PFSK-1 (cell line): Measurements from ENCODE around the gene ARF1.

Experiments used
- FOXP2 ChIP-seq: optimal IDR thresholded peaks from 2 replicates; pipeline ENCODE3; 2011; ENCODE audit warnings: borderline replicate concordance, control low read depth, inconsistent platforms; ENCODE audit not compliant: insufficient read depth; ENCODE audit errors: extremely low read length, extremely low read depth
- POLR2AphosphoS5 ChIP-seq: IDR thresholded peaks from 2 replicates; pipeline ENCODE4 v1.6.1; 2012; ENCODE audit warnings: low read depth, mild to moderate bottlenecking, control low read depth, low read length, moderate library complexity
- SIN3A ChIP-seq: IDR thresholded peaks from 2 replicates; pipeline ENCODE4 v1.6.1; 2012; ENCODE audit warnings: mild to moderate bottlenecking, low read length, moderate library complexity, borderline replicate concordance; ENCODE audit not compliant: insufficient read depth
- TAF1 ChIP-seq: IDR thresholded peaks from 2 replicates; pipeline ENCODE4 v1.6.1; 2012; ENCODE audit warnings: low read length, control low read depth, borderline replicate concordance; ENCODE audit not compliant: insufficient read depth
- TF ChIP-seq, protein P1 (sequence below), 2 experiments: IDR thresholded peaks; 2 replicates each; pipeline versions ENCODE4 v1.6.1 to v1.8.0; 2011 to 2012; ENCODE audit warnings: low read depth in 2 of 2, low read length in 2 of 2, control low read depth in 1 of 2, inconsistent platforms in 1 of 2, mild to moderate bottlenecking in 1 of 2, moderate library complexity in 1 of 2; ENCODE audit not compliant: insufficient read depth in 1 of 2

Gene ARF1

DNA sequence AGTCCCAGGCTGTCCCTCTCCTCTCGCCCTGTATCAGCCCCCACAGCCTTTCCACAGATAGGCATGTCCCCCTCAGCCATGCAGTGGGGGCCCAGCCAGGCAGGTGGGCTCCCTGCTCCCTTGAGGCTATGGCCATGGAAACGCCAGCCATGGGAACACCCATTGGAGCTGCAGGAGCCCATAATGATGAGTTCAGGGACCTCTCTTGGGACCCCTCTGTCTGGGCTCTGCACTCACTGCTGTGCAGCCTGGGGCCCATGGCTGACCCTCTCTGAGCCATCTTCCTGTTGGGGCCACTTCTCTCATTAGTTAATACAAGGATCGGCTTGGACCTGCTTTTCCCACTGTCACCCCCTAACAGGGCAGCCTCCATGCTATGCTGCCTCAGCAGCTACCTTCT lies 42.5 kb upstream of the ARF1 start:
- no peak for TF ChIP-seq TAF1
- TF ChIP-seq, protein P1, sequence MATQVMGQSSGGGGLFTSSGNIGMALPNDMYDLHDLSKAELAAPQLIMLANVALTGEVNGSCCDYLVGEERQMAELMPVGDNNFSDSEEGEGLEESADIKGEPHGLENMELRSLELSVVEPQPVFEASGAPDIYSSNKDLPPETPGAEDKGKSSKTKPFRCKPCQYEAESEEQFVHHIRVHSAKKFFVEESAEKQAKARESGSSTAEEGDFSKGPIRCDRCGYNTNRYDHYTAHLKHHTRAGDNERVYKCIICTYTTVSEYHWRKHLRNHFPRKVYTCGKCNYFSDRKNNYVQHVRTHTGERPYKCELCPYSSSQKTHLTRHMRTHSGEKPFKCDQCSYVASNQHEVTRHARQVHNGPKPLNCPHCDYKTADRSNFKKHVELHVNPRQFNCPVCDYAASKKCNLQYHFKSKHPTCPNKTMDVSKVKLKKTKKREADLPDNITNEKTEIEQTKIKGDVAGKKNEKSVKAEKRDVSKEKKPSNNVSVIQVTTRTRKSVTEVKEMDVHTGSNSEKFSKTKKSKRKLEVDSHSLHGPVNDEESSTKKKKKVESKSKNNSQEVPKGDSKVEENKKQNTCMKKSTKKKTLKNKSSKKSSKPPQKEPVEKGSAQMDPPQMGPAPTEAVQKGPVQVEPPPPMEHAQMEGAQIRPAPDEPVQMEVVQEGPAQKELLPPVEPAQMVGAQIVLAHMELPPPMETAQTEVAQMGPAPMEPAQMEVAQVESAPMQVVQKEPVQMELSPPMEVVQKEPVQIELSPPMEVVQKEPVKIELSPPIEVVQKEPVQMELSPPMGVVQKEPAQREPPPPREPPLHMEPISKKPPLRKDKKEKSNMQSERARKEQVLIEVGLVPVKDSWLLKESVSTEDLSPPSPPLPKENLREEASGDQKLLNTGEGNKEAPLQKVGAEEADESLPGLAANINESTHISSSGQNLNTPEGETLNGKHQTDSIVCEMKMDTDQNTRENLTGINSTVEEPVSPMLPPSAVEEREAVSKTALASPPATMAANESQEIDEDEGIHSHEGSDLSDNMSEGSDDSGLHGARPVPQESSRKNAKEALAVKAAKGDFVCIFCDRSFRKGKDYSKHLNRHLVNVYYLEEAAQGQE (IDR thresholded peaks at IDR 0.05; ENCODE audit: insufficient read depth in 1 of 2, low read depth in 2 of 2, low read length in 2 of 2), result no peak
- TF ChIP-seq FOXP2, result no peak
- TF ChIP-seq POLR2AphosphoS5, result no peak
- no peak for TF ChIP-seq SIN3A

DNA sequence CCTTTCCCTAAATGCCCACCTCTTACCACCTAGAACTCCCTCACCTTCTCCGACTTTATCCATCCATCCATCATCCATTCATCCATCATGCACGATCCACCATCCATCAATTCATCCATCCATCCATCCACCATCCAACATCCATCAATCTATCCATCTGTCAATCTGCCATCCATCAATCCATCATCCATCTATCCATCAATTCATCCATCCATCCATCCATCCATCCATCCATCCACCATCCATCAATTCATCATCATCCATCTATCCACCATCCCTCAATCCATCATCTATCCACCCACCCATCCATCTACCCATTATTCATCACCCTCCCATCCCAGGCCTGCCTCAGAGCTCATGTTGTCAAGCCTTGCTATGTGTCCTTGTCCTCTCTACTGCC lies 41.2 kb upstream of the ARF1 start:
- TF ChIP-seq TAF1 (no peak), FOXP2 (no peak), POLR2AphosphoS5 (no peak), SIN3A (no peak)
- TF ChIP-seq, protein P1 (IDR thresholded peaks at IDR 0.05; ENCODE audit: insufficient read depth in 1 of 2, low read depth in 2 of 2, low read length in 2 of 2), result no peak

DNA sequence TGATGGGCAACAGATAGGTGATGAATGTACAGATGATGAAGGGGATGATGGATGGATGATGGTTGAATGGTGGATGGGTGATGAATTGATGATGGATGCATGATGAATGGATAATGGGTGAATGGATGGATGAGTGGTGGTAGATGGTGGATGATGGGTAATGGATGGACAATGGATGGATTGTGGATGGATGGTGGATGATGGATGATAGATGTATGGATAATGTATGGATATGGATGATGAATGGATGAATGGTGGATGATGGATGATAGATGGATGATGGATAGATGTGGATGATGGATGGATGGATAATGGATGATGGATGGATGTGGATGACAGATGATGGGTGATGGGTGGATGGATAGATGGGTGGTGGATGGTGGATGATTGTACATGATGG lies 40.0 kb upstream of the ARF1 start:
- TF ChIP-seq, protein P1 (IDR thresholded peaks at IDR 0.05; ENCODE audit: insufficient read depth in 1 of 2, low read depth in 2 of 2, low read length in 2 of 2), result no peak
- no peak for TF ChIP-seq TAF1
- no peak for TF ChIP-seq SIN3A
- TF ChIP-seq POLR2AphosphoS5, result no peak
- no peak for TF ChIP-seq FOXP2

DNA sequence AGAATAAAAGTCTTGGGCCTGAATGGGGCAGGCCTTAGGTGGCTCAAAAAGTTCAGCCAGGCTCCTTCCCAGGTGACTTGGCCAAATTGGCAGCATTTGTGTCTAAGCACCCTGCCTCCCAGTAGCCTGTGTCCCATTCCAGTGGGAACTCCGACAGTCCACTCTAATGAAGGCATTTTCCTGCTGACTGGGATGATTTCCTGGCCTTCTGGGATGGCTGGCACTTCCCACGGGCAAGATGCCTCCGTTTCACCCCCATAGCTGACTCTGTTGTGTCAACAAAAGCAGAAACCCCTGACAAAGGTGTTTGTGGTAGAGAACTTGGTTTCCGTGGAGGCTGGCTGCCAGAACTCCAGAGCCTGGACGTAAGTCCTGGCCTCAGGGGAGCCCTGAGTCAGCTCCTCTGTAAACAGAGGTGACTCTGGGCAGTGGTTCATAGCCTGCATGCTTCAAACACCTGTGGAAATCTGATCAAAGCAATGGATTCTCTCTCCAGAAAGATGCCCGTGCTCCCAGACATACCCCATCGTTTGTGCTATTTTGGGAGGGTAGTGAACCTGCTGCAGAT lies 39.1 kb upstream of the ARF1 start:
- TF ChIP-seq, protein P1 (IDR thresholded peaks at IDR 0.05; ENCODE audit: insufficient read depth in 1 of 2, low read depth in 2 of 2, low read length in 2 of 2), result no peak
- TF ChIP-seq SIN3A, result no peak
- no peak for TF ChIP-seq TAF1
- no peak for TF ChIP-seq FOXP2
- no peak for TF ChIP-seq POLR2AphosphoS5

DNA sequence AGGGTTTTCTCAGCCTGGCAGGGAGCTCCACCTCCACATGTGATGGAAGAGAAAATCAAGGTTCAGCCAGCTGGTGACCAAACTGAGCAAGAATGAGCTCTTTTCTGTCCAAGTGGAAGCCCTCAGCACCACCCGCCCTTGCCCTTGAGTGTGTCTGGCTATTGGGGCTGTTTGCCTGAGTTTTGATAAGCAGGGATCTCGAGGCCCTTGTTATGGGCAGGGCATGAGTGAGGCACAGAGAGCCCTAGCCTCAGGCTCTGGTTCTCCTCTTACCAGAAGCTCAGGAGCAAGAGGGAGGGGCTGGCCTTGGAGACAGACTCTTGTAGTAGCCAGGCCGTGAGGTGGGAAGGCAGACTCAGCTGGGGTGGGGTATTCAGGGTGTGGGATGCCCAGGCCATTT lies 37.5 kb upstream of the ARF1 start:
- TF ChIP-seq, protein P1 (IDR thresholded peaks at IDR 0.05; ENCODE audit: insufficient read depth in 1 of 2, low read depth in 2 of 2, low read length in 2 of 2), result no peak
- TF ChIP-seq TAF1 (no peak), SIN3A (no peak), POLR2AphosphoS5 (no peak), FOXP2 (no peak)
